DOHH2 (cell line): Measurements from ENCODE around the gene UGT3A1.

Source experiments
- EZH2phosphoT487 ChIP-seq: fragments of 200-600 bp; sonication (generic); IDR thresholded peaks from 2 replicates; pipeline ENCODE4 v1.6.1; 2017; ENCODE audit warnings: borderline replicate concordance, mild to moderate bottlenecking, antibody characterized with exemption, low read length, moderate library complexity, mixed read lengths
- TF ChIP-seq, protein P1 (sequence below): fragments of 200-600 bp; sonication (generic); IDR thresholded peaks from one replicate; pipeline ENCODE4 v1.5.1; 2014; ENCODE audit warnings: antibody characterized with exemption, mild to moderate bottlenecking, low read depth, low read length; ENCODE audit not compliant: poor library complexity, severe bottlenecking

DNA sequence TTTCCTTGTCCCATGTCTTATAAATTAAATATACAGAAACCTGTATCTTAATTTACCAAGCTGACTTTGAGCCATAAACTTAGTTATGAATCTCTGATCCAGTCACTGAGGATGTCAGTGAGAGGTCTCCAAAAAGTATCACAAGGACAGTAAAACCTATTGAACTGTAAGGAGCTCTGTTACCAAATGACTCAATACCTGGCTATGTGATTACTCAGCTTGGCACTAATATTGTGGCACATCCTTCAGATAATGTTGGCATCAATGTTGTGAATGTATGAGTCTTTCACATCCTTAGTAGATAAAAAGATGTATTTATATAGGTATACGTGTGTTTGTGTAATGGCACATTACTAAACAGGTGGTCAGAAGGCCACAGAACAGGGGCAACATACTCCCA lies 34.8 kb downstream of the UGT3A1 start:
- TF ChIP-seq, protein P1, sequence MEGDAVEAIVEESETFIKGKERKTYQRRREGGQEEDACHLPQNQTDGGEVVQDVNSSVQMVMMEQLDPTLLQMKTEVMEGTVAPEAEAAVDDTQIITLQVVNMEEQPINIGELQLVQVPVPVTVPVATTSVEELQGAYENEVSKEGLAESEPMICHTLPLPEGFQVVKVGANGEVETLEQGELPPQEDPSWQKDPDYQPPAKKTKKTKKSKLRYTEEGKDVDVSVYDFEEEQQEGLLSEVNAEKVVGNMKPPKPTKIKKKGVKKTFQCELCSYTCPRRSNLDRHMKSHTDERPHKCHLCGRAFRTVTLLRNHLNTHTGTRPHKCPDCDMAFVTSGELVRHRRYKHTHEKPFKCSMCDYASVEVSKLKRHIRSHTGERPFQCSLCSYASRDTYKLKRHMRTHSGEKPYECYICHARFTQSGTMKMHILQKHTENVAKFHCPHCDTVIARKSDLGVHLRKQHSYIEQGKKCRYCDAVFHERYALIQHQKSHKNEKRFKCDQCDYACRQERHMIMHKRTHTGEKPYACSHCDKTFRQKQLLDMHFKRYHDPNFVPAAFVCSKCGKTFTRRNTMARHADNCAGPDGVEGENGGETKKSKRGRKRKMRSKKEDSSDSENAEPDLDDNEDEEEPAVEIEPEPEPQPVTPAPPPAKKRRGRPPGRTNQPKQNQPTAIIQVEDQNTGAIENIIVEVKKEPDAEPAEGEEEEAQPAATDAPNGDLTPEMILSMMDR: no peak
- no peak for TF ChIP-seq EZH2phosphoT487
